HG02981 (cell line): ENCODE results near the gene TIE1.

Experiments used
- ATAC-seq: cut with Tn5 transposase; IDR thresholded peaks from one replicate; pipeline ENCODE4 v1.9.1; 2021; ENCODE audit warnings: mild to moderate bottlenecking, moderate library complexity; ENCODE audit not compliant: unreplicated experiment

The TIE1 gene

GRCh38 chr1:43292679-43293078 is 8.1 kb upstream of the TIE1 start:
- no peak for ATAC-seq

GRCh38 chr1:43293176-43293575 is 7.6 kb upstream of the TIE1 start:
- no peak for ATAC-seq

GRCh38 chr1:43293896-43294760 is 6.7 kb upstream of the TIE1 start:
- no peak for ATAC-seq

- ATAC-seq: no peak
Measured at GRCh38 chr1:43294761-43295160, 6.0 kb upstream of the TIE1 start.

- ATAC-seq: no peak
Measured at GRCh38 chr1:43296207-43296606, 4.6 kb upstream of the TIE1 start.

- ATAC-seq: no peak
Measured at GRCh38 chr1:43298055-43298454, 2.7 kb upstream of the TIE1 start.

GRCh38 chr1:43299101-43299500 is 1.7 kb upstream of the TIE1 start:
- ATAC-seq: no peak

GRCh38 chr1:43302201-43302600 is 1.4 kb downstream of the TIE1 start:
- no peak for ATAC-seq

- ATAC-seq: no peak
Measured at GRCh38 chr1:43302721-43303470, 2.1 kb downstream of the TIE1 start.

- no peak for ATAC-seq
Measured at GRCh38 chr1:43303471-43304313, 2.9 kb downstream of the TIE1 start.

- no peak for ATAC-seq
Measured at GRCh38 chr1:43304314-43304681, 3.5 kb downstream of the TIE1 start.

- no peak for ATAC-seq
Measured at GRCh38 chr1:43304771-43305300, 4.1 kb downstream of the TIE1 start.

- ATAC-seq: no peak
Measured at GRCh38 chr1:43305461-43305860, 4.7 kb downstream of the TIE1 start.

- no peak for ATAC-seq
Measured at GRCh38 chr1:43305926-43306687, 5.3 kb downstream of the TIE1 start.

GRCh38 chr1:43306688-43307457 is 6.1 kb downstream of the TIE1 start:
- no peak for ATAC-seq

- ATAC-seq: no peak
Measured at GRCh38 chr1:43307458-43308158, 6.8 kb downstream of the TIE1 start.

GRCh38 chr1:43308635-43309404 is 8.0 kb downstream of the TIE1 start:
- ATAC-seq: no peak

GRCh38 chr1:43309405-43310025 is 8.7 kb downstream of the TIE1 start:
- ATAC-seq: no peak
